HL-60 (cell line): Measurements from ENCODE around the gene NUP98.

Source experiments
- DNase-seq, 2 experiments: peaks; one replicate each; pipeline ENCODE4 v3.0.0-alpha.2; 2010 to 2020; ENCODE audit warnings: low read depth in 1 of 2, low spot score in 1 of 2
- H3K27ac ChIP-seq: fragments of 250-450 bp; sonication (Bioruptor Pico); replicated peaks from 2 replicates; pipeline ENCODE4 v1.5.1; 2020; ENCODE audit warnings: mild to moderate bottlenecking, moderate library complexity
- H3K27me3 ChIP-seq: fragments of 250-450 bp; sonication (Bioruptor Pico); 2 replicates; pipeline ENCODE4 v1.5.1; 2021; ENCODE audit warnings: mild to moderate bottlenecking, moderate library complexity; ENCODE audit not compliant: insufficient read depth, poor library complexity, severe bottlenecking
- H3K4me3 ChIP-seq: replicated peaks from 2 replicates; pipeline ENCODE4 v1.5.1; 2011; ENCODE audit warnings: mild to moderate bottlenecking, control low read depth, low read length; ENCODE audit not compliant: insufficient read depth
- GABPA ChIP-seq: IDR thresholded peaks from 2 replicates; pipeline ENCODE4 v1.6.1; 2012; ENCODE audit warnings: low read depth
- POLR2AphosphoS5 ChIP-seq: IDR thresholded peaks from 2 replicates; pipeline ENCODE4 v1.6.1; 2012; ENCODE audit warnings: low read depth
- REST ChIP-seq: IDR thresholded peaks from 2 replicates; pipeline ENCODE4 v1.6.1; 2012; ENCODE audit warnings: low read depth; ENCODE audit not compliant: insufficient replicate concordance
- SPI1 ChIP-seq: IDR thresholded peaks from 2 replicates; pipeline ENCODE4 v1.6.1; 2012; ENCODE audit warnings: low read depth, mild to moderate bottlenecking, borderline replicate concordance
- TF ChIP-seq, protein P1 (sequence below): IDR thresholded peaks from one replicate; pipeline ENCODE4 v1.5.1; 2011; ENCODE audit warnings: low read length, control low read depth, inconsistent platforms; ENCODE audit not compliant: insufficient read depth

NUP98 gene

GRCh38 chr11:3667149-3668035 is 130.0 kb downstream of the NUP98 start:
- no peak overlapping the region for H3K4me3 ChIP-seq
- H3K27ac ChIP-seq, result no peak overlapping the region
- no peaks in the 10 kb centered on the region for H3K27me3 ChIP-seq
- TF ChIP-seq SPI1 (no peak), POLR2AphosphoS5 (no peak), REST (no peak), GABPA (no peak)
- TF ChIP-seq, protein P1, sequence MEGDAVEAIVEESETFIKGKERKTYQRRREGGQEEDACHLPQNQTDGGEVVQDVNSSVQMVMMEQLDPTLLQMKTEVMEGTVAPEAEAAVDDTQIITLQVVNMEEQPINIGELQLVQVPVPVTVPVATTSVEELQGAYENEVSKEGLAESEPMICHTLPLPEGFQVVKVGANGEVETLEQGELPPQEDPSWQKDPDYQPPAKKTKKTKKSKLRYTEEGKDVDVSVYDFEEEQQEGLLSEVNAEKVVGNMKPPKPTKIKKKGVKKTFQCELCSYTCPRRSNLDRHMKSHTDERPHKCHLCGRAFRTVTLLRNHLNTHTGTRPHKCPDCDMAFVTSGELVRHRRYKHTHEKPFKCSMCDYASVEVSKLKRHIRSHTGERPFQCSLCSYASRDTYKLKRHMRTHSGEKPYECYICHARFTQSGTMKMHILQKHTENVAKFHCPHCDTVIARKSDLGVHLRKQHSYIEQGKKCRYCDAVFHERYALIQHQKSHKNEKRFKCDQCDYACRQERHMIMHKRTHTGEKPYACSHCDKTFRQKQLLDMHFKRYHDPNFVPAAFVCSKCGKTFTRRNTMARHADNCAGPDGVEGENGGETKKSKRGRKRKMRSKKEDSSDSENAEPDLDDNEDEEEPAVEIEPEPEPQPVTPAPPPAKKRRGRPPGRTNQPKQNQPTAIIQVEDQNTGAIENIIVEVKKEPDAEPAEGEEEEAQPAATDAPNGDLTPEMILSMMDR, result no peak
- no peak for DNase-seq

GRCh38 chr11:3666023-3666530 is 131.3 kb downstream of the NUP98 start:
- no peaks in the 10 kb centered on the region for H3K27me3 ChIP-seq
- no peak for DNase-seq
- TF ChIP-seq REST (no peak), GABPA (no peak), POLR2AphosphoS5 (no peak), SPI1 (no peak)
- TF ChIP-seq, protein P1, result no peak
- H3K4me3 ChIP-seq, result no peak overlapping the region
- no peak overlapping the region for H3K27ac ChIP-seq

DNA sequence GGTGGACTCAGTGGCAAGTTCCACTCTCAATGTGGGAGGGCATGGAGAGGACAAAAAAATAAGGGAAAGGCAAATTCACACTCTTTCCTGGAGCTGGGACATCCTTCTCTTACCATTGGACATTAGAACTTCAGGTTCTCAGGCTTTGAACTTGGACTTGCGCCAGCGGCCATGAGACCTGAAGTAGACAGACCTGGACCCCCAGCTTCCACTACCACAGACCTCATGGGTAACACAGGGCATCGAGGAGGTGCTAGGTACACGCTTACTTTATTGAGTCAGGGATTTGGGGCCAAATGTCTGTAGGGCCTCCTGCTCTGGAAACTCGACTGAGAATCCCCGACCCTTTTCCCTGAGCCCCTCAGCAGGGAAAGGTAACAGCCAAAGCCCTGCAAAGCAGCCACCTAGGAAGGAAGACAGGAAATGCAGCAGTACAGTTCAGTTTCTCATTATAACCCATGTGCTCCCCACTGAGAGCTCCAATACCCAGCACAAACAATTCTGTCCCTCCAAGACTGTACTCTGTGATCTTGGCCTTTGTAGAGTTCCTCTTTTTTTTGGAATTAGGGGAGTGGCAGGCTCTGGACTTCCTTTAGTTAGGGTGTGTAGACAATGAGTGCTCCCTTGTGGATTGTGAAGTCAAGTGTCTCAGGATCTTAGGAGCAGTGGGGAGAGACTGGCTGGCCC is 131.9 kb downstream of the NUP98 start:
- TF ChIP-seq GABPA, result no peak
- TF ChIP-seq POLR2AphosphoS5, result no peak
- TF ChIP-seq SPI1, result peak; percentile 94
- Histone ChIP-seq H3K27ac (peak overlapping the region; percentile 18; the same call in 1 of the 2 replicates), H3K4me3 (no peak overlapping the region), H3K27me3 (no peaks in the 10 kb centered on the region)
- DNase-seq, result peak; percentile 14 to 39
